Measurements from ENCODE around the gene GRID2IP.

- no peak for TF ChIP-seq CTCF (IDR thresholded peaks at IDR 0.05)
- TF ChIP-seq POLR2A (IDR thresholded peaks at IDR 0.05) = no peak
These were observed 25.0 kb upstream of the GRID2IP start for GRCh38 chr7:6576024-6576866.

Measured in uterus (tissue), 2 donors.